ENCODE data around the gene CABP2.
"Not testable (repeated sequence)": the region's sequence is repeated elsewhere in the genome, so short reads cannot be mapped to it uniquely, and the experiment has no call there.

The CABP2 gene

GRCh38 chr11:67538306-67538705 is 15.1 kb upstream of the CABP2 start:
- DNase-seq, result no peak

GRCh38 chr11:67535561-67535960 is 12.3 kb upstream of the CABP2 start:
- no peak for DNase-seq

GRCh38 chr11:67534070-67534679 is 10.9 kb upstream of the CABP2 start:
- no peak for DNase-seq

GRCh38 chr11:67532889-67533288 is 9.6 kb upstream of the CABP2 start:
- no peak for DNase-seq

- DNase-seq, result no peak
Observed at GRCh38 chr11:67530282-67530592, 7.0 kb upstream of the CABP2 start.

- no peak for DNase-seq
Observed at GRCh38 chr11:67528376-67528775, 5.1 kb upstream of the CABP2 start.

- DNase-seq, result no peak
Observed at GRCh38 chr11:67525275-67525976, 2.2 kb upstream of the CABP2 start.

GRCh38 chr11:67524480-67524808 is 1.2 kb upstream of the CABP2 start:
- no peak for DNase-seq

- DNase-seq, result no peak
Observed at GRCh38 chr11:67523556-67524479, 572 bp upstream of the CABP2 start.

- no peak for DNase-seq
Observed at GRCh38 chr11:67522338-67522737, 908 bp downstream of the CABP2 start.

- DNase-seq, result no peak
Observed at GRCh38 chr11:67521924-67522323, 1.3 kb downstream of the CABP2 start.

- DNase-seq, result no peak
Observed at GRCh38 chr11:67520856-67521824, 2.1 kb downstream of the CABP2 start.

GRCh38 chr11:67519726-67520125 is 3.5 kb downstream of the CABP2 start:
- DNase-seq, result no peak

- no peak for DNase-seq
Observed at GRCh38 chr11:67517784-67518552, 5.3 kb downstream of the CABP2 start.

- no peak for DNase-seq
Observed at GRCh38 chr11:67516806-67517205, 6.4 kb downstream of the CABP2 start.

GRCh38 chr11:67514116-67514515 is 9.1 kb downstream of the CABP2 start:
- no peak for DNase-seq

- not testable (repeated sequence) for DNase-seq
Observed at GRCh38 chr11:67511558-67511957, 11.7 kb downstream of the CABP2 start.

GRCh38 chr11:67510023-67510345 is 13.3 kb downstream of the CABP2 start:
- no peak for DNase-seq

- DNase-seq, result peak; percentile 86
Observed at GRCh38 chr11:67508486-67509121, 14.6 kb downstream of the CABP2 start.

- peak; percentile 82 for DNase-seq
Observed at GRCh38 chr11:67507864-67508485, 15.3 kb downstream of the CABP2 start, which contains the start of gene CDK2AP2. TSS of gene CDK2AP2 (minus strand) at chr11:67508162. CDS start at chr11:67508082, 80 bp downstream.

GRCh38 chr11:67507242-67507863 is 15.9 kb downstream of the CABP2 start:
- no peak for DNase-seq

Measured in NCI-H187 treated with DMSO at 0.1 percent for 48 hours (cell line).